K562 (cell line): ENCODE results near the gene PDE11A. TPM values are rescaled to one million over a fixed set of nuclear protein-coding genes. Genes with fewer than 3 reads are reported as not detected.

Experiments used
- CBFA2T3 ChIP-seq: fragments of 450-650 bp; IDR thresholded peaks from 2 replicates; pipeline ENCODE4 v1.6.1; 2017
- CTBP1 ChIP-seq: fragments of 450-650 bp; IDR thresholded peaks from 2 replicates; pipeline ENCODE4 v1.6.1; 2016; ENCODE audit warnings: borderline replicate concordance
- DDX20 ChIP-seq: fragments of 450-650 bp; IDR thresholded peaks from 2 replicates; pipeline ENCODE4 v1.6.1; 2016; ENCODE audit warnings: missing genetic modification characterization, low read depth, mild to moderate bottlenecking, missing compliant biosample characterization, moderate library complexity
- GATAD2A ChIP-seq: fragments of 450-650 bp; IDR thresholded peaks from 2 replicates; pipeline ENCODE4 v1.6.1; 2017
- HBP1 ChIP-seq: fragments of 450-650 bp; formaldehyde crosslinking; IDR thresholded peaks from 2 replicates; pipeline ENCODE4 v1.4.0; 2022; ENCODE audit warnings: missing genetic modification characterization
- HMGN3 ChIP-seq: IDR thresholded peaks from 2 replicates; pipeline ENCODE4 v1.6.1; 2011; ENCODE audit warnings: borderline replicate concordance, low read depth, mild to moderate bottlenecking, mixed read lengths, low read length; ENCODE audit not compliant: insufficient read length; ENCODE audit errors: extremely low read depth
- MEF2D ChIP-seq: conservative IDR thresholded peaks from 2 replicates; pipeline ENCODE4 v1.6.1; 2016; ENCODE audit warnings: low read depth, missing genetic modification characterization, missing compliant biosample characterization
- NR1H2 ChIP-seq: sonication (generic); formaldehyde crosslinking; IDR thresholded peaks from 2 replicates; pipeline ENCODE4 v1.4.0; 2020; ENCODE audit warnings: mild to moderate bottlenecking, missing genetic modification reagents
- NRF1 ChIP-seq, 2 experiments: fragments of 450-650 bp; IDR thresholded peaks in 1 of 2; conservative IDR thresholded peaks in 1 of 2; 2 replicates each; pipeline ENCODE4 v1.6.1; 2014; ENCODE audit warnings: mild to moderate bottlenecking in 2 of 2
- PHF21A ChIP-seq: fragments of 450-650 bp; IDR thresholded peaks from 2 replicates; pipeline ENCODE4 v1.6.1; 2017; ENCODE audit warnings: low read depth, borderline replicate concordance
- REST ChIP-seq, 2 experiments: fragments of 450-650 bp; formaldehyde crosslinking in 1 of 2; IDR thresholded peaks; 2 replicates each; pipeline versions ENCODE4 v1.4.0 to v1.6.1; 2014 to 2020; ENCODE audit warnings: mild to moderate bottlenecking in 2 of 2, borderline replicate concordance in 1 of 2, low read depth in 1 of 2
- SOX6 ChIP-seq: fragments of 450-650 bp; IDR thresholded peaks from 2 replicates; pipeline ENCODE4 v1.6.1; 2014; ENCODE audit warnings: mild to moderate bottlenecking
- ZKSCAN8 ChIP-seq: fragments of 200-800 bp; sonication (Bioruptor generic); IDR thresholded peaks from 2 replicates; pipeline ENCODE4 v1.6.1; 2016; ENCODE audit warnings: missing genetic modification characterization, missing compliant biosample characterization
- ZNF165 ChIP-seq: fragments of 250-450 bp; sonication (Bioruptor Pico); IDR thresholded peaks from 2 replicates; pipeline ENCODE4 v1.4.0; 2020; ENCODE audit warnings: borderline replicate concordance
- ZNF639 ChIP-seq, 2 experiments: fragments of 200-800 bp in 1 of 2; sonication (Bioruptor generic) in 1 of 2; sonication (generic) in 1 of 2; formaldehyde crosslinking in 1 of 2; IDR thresholded peaks in 1 of 2; conservative IDR thresholded peaks in 1 of 2; 2 replicates each; pipeline versions ENCODE4 v1.5.0 to v1.6.1; 2016 to 2020; ENCODE audit warnings: missing compliant biosample characterization in 1 of 2, missing genetic modification characterization in 1 of 2, missing genetic modification reagents in 1 of 2
- polyA plus RNA-seq, 8 experiments: library from polyadenylated mRNA; depleted of rRNA in 4 of 8; stranded (reverse) in 5 of 8; unstranded in 3 of 8; fragments of >200 nt; fragmentation: Nextera tagmentation in 2 of 8; fragmentation: Illumina TruSeq in 1 of 8; extraction: Ambion mirVana in 2 of 8; extraction: Trizol in 1 of 8; gene quantifications; 2 replicates each; pipeline versions ENCODE4 v1.2.1 to v1.2.3, GENCODE V29; 2011 to 2014; ENCODE audit warnings: inconsistent platforms in 1 of 8, missing spikeins in 1 of 8
- total RNA-seq, 7 experiments: library from RNA; depleted of rRNA in 6 of 7; stranded (reverse); fragments of >200 nt in 6 of 7; fragmentation: Illumina TruSeq in 2 of 7; extraction: Trizol in 2 of 7; gene quantifications; 2 replicates each; pipeline versions ENCODE4 v1.2.1 to v1.2.3, GENCODE V29; 2011 to 2021; ENCODE audit warnings: low replicate concordance in 1 of 7

Gene PDE11A
- total and polyA plus RNA-seq, 9 of the 15 experiments (the other 6 are each of a cell fraction or from before 2014, with no cell fraction given) = 3.2 to 22.1 (median 5.7) TPM

- 0 out of 2 replicates have a peak, but pooled peaks have one; percentile 2 for TF ChIP-seq REST (IDR thresholded peaks at IDR 0.05; ENCODE audit: borderline replicate concordance)
- no peak for TF ChIP-seq REST (CRISPR knock-in tag; IDR thresholded peaks at IDR 0.05; ENCODE audit: low read depth)
- TF ChIP-seq HMGN3 = peak; percentile 50
- no peak for TF ChIP-seq NR1H2 (CRISPR knock-in tag)
- TF ChIP-seq CTBP1 = peak; percentile 52; the same call in 1 of the 2 replicates
- TF ChIP-seq ZKSCAN8 (CRISPR knock-in tag) = peak; percentile 71; the same call in 1 of the 2 replicates
- TF ChIP-seq PHF21A = peak; percentile 45; the same call in 1 of the 2 replicates
- TF ChIP-seq NRF1 (conservative IDR thresholded peaks at IDR 0.05 in 1 of 2, IDR thresholded peaks at IDR 0.05 in 1 of 2) = peak in 1 of 2 experiments; percentile 39; a peak in 2 of 4 replicates
- TF ChIP-seq DDX20 = 0 out of 2 replicates have a peak, but pooled peaks have one; percentile 22
- 0 out of 2 replicates have a peak, but pooled peaks have one; percentile 25 for TF ChIP-seq ZNF165 (CRISPR knock-in tag)
- 0 out of 2 replicates have a peak, but pooled peaks have one; percentile 57 for TF ChIP-seq GATAD2A
- peak; percentile 79 for TF ChIP-seq CBFA2T3
- 0 out of 2 replicates have a peak, but pooled peaks have one; percentile 1 for TF ChIP-seq MEF2D (tag)
- peak in 1 of 2 experiments; percentile 81; a peak in 1 of 4 replicates for TF ChIP-seq ZNF639 (CRISPR knock-in tag; conservative IDR thresholded peaks at IDR 0.05 in 1 of 2, IDR thresholded peaks at IDR 0.05 in 1 of 2)
- TF ChIP-seq SOX6 = peak; percentile 64; the same call in 1 of the 2 replicates
- peak; percentile 58 for TF ChIP-seq HBP1 (CRISPR knock-in tag)
These were observed 344.8 kb downstream of the PDE11A start (continued) for GRCh38 chr2:177727577-177728398.
